Liver (tissue), 9 donors: ENCODE results near the gene NFATC4. TPM values are rescaled to one million over a fixed set of nuclear protein-coding genes. Genes with fewer than 3 reads are reported as not detected.

Experiments
- DNase-seq: peaks from one replicate; pipeline ENCODE4 v3.0.0-alpha.2; 2017; ENCODE audit warnings: low spot score
- H3K27ac ChIP-seq, 2 donors: one replicate each; pipeline ENCODE4 v1.7.0; 2013; ENCODE audit warnings: inconsistent platforms in 2 of 2, low read length in 2 of 2, control low read depth in 1 of 2, low read depth in 1 of 2, mild to moderate bottlenecking in 1 of 2
- H3K27me3 ChIP-seq, 4 donors: one replicate each; pipeline versions ENCODE4 v1.6.1 to v1.7.0; 2013; ENCODE audit warnings: low read length in 3 of 4, inconsistent platforms in 1 of 4, mild to moderate bottlenecking in 1 of 4, moderate library complexity in 1 of 4; ENCODE audit not compliant: control insufficient read depth in 4 of 4, insufficient read depth in 4 of 4
- H3K36me3 ChIP-seq, 4 donors: one replicate each; pipeline versions ENCODE4 v1.6.1 to v1.7.0; 2013; ENCODE audit warnings: low read length in 3 of 4, mild to moderate bottlenecking in 3 of 4, low read depth in 1 of 4, moderate library complexity in 1 of 4; ENCODE audit not compliant: control insufficient read depth in 4 of 4, insufficient read depth in 3 of 4
- H3K4me1 ChIP-seq, 4 donors: one replicate each; pipeline versions ENCODE4 v1.6.1 to v1.7.0; 2013; ENCODE audit warnings: low read length in 3 of 4, mild to moderate bottlenecking in 3 of 4, moderate library complexity in 1 of 4; ENCODE audit not compliant: control insufficient read depth in 4 of 4, insufficient read depth in 4 of 4
- H3K4me3 ChIP-seq, 3 donors: one replicate each; pipeline versions ENCODE4 v1.6.1 to v1.7.0; 2013; ENCODE audit warnings: low read length in 3 of 3, control low read depth in 1 of 3, low read depth in 1 of 3, mild to moderate bottlenecking in 1 of 3
- H3K9ac ChIP-seq, 2 donors: one replicate each; pipeline ENCODE4 v1.7.0; 2013; ENCODE audit warnings: low read length in 2 of 2, mild to moderate bottlenecking in 2 of 2, moderate library complexity in 2 of 2, control low read depth in 1 of 2, low read depth in 1 of 2
- H3K9me3 ChIP-seq, 4 donors: one replicate each; pipeline versions ENCODE4 v1.6.1 to v1.7.0; 2013; ENCODE audit warnings: low read length in 3 of 4; ENCODE audit not compliant: control insufficient read depth in 4 of 4
- ATF3 ChIP-seq: IDR thresholded peaks from 2 replicates; pipeline ENCODE4 v1.6.1; 2016; ENCODE audit warnings: antibody characterized with exemption
- CTCF ChIP-seq: fragments of 150-350 bp; IDR thresholded peaks from 2 replicates; pipeline ENCODE4 v1.5.1; 2017; ENCODE audit warnings: improper control_type of control experiment, low read depth, low read length; ENCODE audit not compliant: missing input control
- EGR1 ChIP-seq, 2 donors: IDR thresholded peaks; 2 replicates each; pipeline ENCODE4 v1.6.1; 2016 to 2018; ENCODE audit warnings: antibody characterized with exemption in 2 of 2, low read depth in 2 of 2
- FOXA1 ChIP-seq: IDR thresholded peaks from 2 replicates; pipeline ENCODE4 v1.6.1; 2016; ENCODE audit warnings: antibody characterized with exemption
- FOXA2 ChIP-seq: IDR thresholded peaks from 2 replicates; pipeline ENCODE4 v1.6.1; 2016; ENCODE audit warnings: antibody characterized with exemption
- HNF4A ChIP-seq, 2 donors: conservative IDR thresholded peaks; 2 replicates each; pipeline ENCODE4 v1.6.1; 2016; ENCODE audit warnings: antibody characterized with exemption in 2 of 2, mild to moderate bottlenecking in 2 of 2
- HNF4G ChIP-seq: IDR thresholded peaks from 2 replicates; pipeline ENCODE4 v1.6.1; 2016; ENCODE audit warnings: antibody characterized with exemption
- JUND ChIP-seq, 2 donors: IDR thresholded peaks; 2 replicates each; pipeline ENCODE4 v1.6.1; 2016; ENCODE audit warnings: antibody characterized with exemption in 2 of 2
- MAX ChIP-seq: IDR thresholded peaks from 2 replicates; pipeline ENCODE4 v1.6.1; 2016; ENCODE audit warnings: antibody characterized with exemption
- NR2F2 ChIP-seq: IDR thresholded peaks from 2 replicates; pipeline ENCODE4 v1.6.1; 2016; ENCODE audit warnings: antibody characterized with exemption
- REST ChIP-seq: IDR thresholded peaks from 2 replicates; pipeline ENCODE4 v1.6.1; 2016; ENCODE audit warnings: antibody characterized with exemption, mild to moderate bottlenecking
- RXRA ChIP-seq, 2 donors: IDR thresholded peaks; 2 replicates each; pipeline ENCODE4 v1.6.1; 2017 to 2018; ENCODE audit warnings: antibody characterized with exemption in 2 of 2, mild to moderate bottlenecking in 1 of 2
- SP1 ChIP-seq: IDR thresholded peaks from 2 replicates; pipeline ENCODE4 v1.6.1; 2018; ENCODE audit warnings: antibody characterized with exemption, mild to moderate bottlenecking
- TAF1 ChIP-seq: conservative IDR thresholded peaks from 2 replicates; pipeline ENCODE4 v1.6.1; 2016; ENCODE audit warnings: antibody characterized with exemption, mild to moderate bottlenecking
- YY1 ChIP-seq: IDR thresholded peaks from 2 replicates; pipeline ENCODE4 v1.6.1; 2016; ENCODE audit warnings: antibody characterized with exemption, mild to moderate bottlenecking
- ZBTB33 ChIP-seq: IDR thresholded peaks from 2 replicates; pipeline ENCODE4 v1.6.1; 2016; ENCODE audit warnings: antibody characterized with exemption
- WGBS: extraction: QIAGEN DNeasy Blood & Tissue Kit; methylation state at CpG from one replicate; pipeline ENCODE4 v1.1.7; 2013; 5-methylcytosine and 5-hydroxymethylcytosine counted together
- polyA plus RNA-seq, 2 donors: library from polyadenylated mRNA; stranded (reverse) in 1 of 2; unstranded in 1 of 2; fragments of 200-250 nt in 1 of 2; fragments of >200 nt in 1 of 2; fragmentation: Nextera tagmentation in 1 of 2; extraction: Ambion mirVana in 1 of 2; gene quantifications; one replicate each; pipeline versions ENCODE4 v1.2.1 to v1.2.3, GENCODE V29; 2013 to 2015
- total RNA-seq, 2 donors: library from RNA; depleted of rRNA; stranded (reverse); fragments of >200 nt; gene quantifications; one replicate each; pipeline ENCODE4 v1.2.3, GENCODE V29; 2014
- donor health status: healthy.
- donor health status: healthy.
- donor health status: healthy.
- donor health status: healthy.
- donor health status: healthy.

The NFATC4 gene
- total and polyA plus RNA-seq, 4 donors, result 1.0 to 3.6 (median 1.8) TPM

- TF ChIP-seq FOXA2 (no peak), NR2F2 (no peak), FOXA1 (no peak), TAF1 (no peak), RXRA (IDR thresholded peaks at IDR 0.05) (no peak), ATF3 (no peak), HNF4G (no peak), EGR1 (IDR thresholded peaks at IDR 0.05; ENCODE audit: low read depth in 2 of 2) (no peak), ZBTB33 (no peak), HNF4A (conservative IDR thresholded peaks at IDR 0.05) (no peak), SP1 (no peak), MAX (no peak)
- Histone ChIP-seq H3K4me1 (peaks cover 7 to 29% (median 16%) of the 10 kb centered on the region in 4 donors), H3K27ac (no peak overlapping the region), H3K9me3 (no peaks in the 10 kb centered on the region), H3K36me3 (no peaks in the 10 kb centered on the region), H3K4me3 (no peak overlapping the region), H3K9ac (no peak overlapping the region), H3K27me3 (no peaks in the 10 kb centered on the region)
- DNase-seq, result no peak
- WGBS, result 90% methylated on average over 12 of the region's 12 CpGs
Measured at GRCh38 chr14:24329073-24329663, 38.8 kb upstream of the NFATC4 start.

GRCh38 chr14:24329736-24330135 is 38.2 kb upstream of the NFATC4 start:
- no peak for DNase-seq
- H3K9me3 ChIP-seq, result no peaks in the 10 kb centered on the region
- no peak overlapping the region for H3K27ac ChIP-seq
- WGBS, result 84% methylated on average over 9 of the region's 9 CpGs
- no peak overlapping the region for H3K9ac ChIP-seq
- no peak overlapping the region for H3K4me3 ChIP-seq
- peaks cover 9 to 35% (median 20%) of the 10 kb centered on the region in 4 donors for H3K4me1 ChIP-seq
- TF ChIP-seq REST (no peak), SP1 (no peak), ATF3 (no peak), MAX (no peak), NR2F2 (no peak), HNF4A (conservative IDR thresholded peaks at IDR 0.05) (no peak), CTCF (no peak), RXRA (IDR thresholded peaks at IDR 0.05) (no peak), JUND (IDR thresholded peaks at IDR 0.05) (no peak), YY1 (no peak), HNF4G (no peak)
- no peaks in the 10 kb centered on the region for H3K36me3 ChIP-seq
- H3K27me3 ChIP-seq, result no peaks in the 10 kb centered on the region
